Transverse colon (tissue), 4 donors: ENCODE measurements around the gene LRP1B.

Experiments
- EP300 ChIP-seq: sonication (generic); formaldehyde crosslinking; IDR thresholded peaks from one replicate; pipeline ENCODE4 v1.6.1; 2017; ENCODE audit warnings: antibody characterized with exemption, low read depth
- POLR2A ChIP-seq: fragments of 450-650 bp; IDR thresholded peaks from one replicate; pipeline ENCODE4 v1.6.1; 2016; ENCODE audit warnings: antibody characterized with exemption, mild to moderate bottlenecking, moderate library complexity
- POLR2AphosphoS5 ChIP-seq, 3 donors: sonication (generic); formaldehyde crosslinking; IDR thresholded peaks; one replicate each; pipeline ENCODE4 v1.6.1; 2016; ENCODE audit warnings: antibody characterized with exemption in 3 of 3
- TF ChIP-seq, protein P1 (sequence below), 5 experiments: fragments of 200-600 bp in 3 of 5; fragments of 450-650 bp in 2 of 5; sonication (generic) in 3 of 5; IDR thresholded peaks; 1 replicate in 2 of 5; 2 replicates in 3 of 5; pipeline ENCODE4 v1.5.1; 2016 to 2017; ENCODE audit warnings: antibody characterized with exemption in 5 of 5, inconsistent platforms in 3 of 5, mild to moderate bottlenecking in 2 of 5, moderate library complexity in 1 of 5

DNA sequence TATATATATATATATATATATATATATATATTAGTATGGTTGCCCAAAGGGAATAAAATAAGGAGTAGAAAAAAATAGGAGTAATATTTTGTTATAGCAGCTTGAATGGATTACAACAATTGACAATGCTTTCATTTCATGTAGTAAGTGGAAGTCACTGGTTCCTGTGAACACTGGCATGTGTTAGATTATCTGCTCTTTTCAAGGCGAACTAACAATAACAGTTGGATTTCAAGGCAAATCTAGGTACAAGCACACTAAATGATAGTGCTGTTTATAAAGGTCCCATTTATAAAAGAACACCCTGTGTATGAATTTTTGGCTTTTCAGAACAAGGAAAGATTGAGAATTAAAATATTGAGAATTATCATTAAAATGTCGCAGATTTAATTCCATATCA lies 1535.7 kb downstream of the LRP1B start:
- TF ChIP-seq, protein P1, sequence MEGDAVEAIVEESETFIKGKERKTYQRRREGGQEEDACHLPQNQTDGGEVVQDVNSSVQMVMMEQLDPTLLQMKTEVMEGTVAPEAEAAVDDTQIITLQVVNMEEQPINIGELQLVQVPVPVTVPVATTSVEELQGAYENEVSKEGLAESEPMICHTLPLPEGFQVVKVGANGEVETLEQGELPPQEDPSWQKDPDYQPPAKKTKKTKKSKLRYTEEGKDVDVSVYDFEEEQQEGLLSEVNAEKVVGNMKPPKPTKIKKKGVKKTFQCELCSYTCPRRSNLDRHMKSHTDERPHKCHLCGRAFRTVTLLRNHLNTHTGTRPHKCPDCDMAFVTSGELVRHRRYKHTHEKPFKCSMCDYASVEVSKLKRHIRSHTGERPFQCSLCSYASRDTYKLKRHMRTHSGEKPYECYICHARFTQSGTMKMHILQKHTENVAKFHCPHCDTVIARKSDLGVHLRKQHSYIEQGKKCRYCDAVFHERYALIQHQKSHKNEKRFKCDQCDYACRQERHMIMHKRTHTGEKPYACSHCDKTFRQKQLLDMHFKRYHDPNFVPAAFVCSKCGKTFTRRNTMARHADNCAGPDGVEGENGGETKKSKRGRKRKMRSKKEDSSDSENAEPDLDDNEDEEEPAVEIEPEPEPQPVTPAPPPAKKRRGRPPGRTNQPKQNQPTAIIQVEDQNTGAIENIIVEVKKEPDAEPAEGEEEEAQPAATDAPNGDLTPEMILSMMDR (IDR thresholded peaks at IDR 0.05), result no peak
- TF ChIP-seq POLR2A (no peak), POLR2AphosphoS5 (IDR thresholded peaks at IDR 0.05) (no peak), EP300 (no peak)
